ENCODE results near the gene PHLDB1.
"Not testable (repeated sequence)": the region's sequence is repeated elsewhere in the genome, so short reads cannot be mapped to it uniquely, and the experiment has no call there.

Gene PHLDB1

DNA sequence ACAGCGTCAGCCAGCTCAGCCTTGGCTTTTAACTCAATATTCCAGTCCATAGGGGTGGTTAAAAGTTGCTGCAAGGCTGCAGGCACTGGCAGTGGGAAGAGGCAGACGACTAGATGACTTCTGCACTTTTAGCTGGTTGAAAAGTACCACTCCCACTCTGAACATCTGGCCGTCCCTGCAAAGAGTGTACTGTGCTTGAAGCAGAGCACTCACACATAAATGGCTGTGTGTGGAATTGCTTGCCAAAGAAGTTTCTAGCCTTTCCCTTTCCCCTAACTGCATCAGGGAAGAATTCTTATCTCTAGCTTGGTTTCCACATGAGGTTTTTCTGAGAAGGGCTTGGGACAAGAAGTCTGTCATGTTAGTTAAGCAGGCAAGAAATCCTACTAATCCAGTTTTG lies 5.1 kb upstream of the PHLDB1 start:
- Histone ChIP-seq H3K36me3 (ENCODE audit: insufficient read depth, low read length) (peaks cover 39% of the 10 kb centered on the region), H3K4me2 (ENCODE audit: low read length) (no peak overlapping the region), H3K4me1 (ENCODE audit: insufficient read depth, low read length, severe bottlenecking) (no peaks in the 10 kb centered on the region), H3K9ac (ENCODE audit: low read length) (no peak overlapping the region), H3K4me3 (ENCODE audit: low read depth, low read length, poor library complexity, severe bottlenecking) (no peak overlapping the region), H3K9me2 (ENCODE audit: low read depth, low read length) (no peaks in the 10 kb centered on the region), H3K79me2 (ENCODE audit: insufficient read depth, low read length) (no peaks in the 10 kb centered on the region), H3K27me3 (ENCODE audit: insufficient read depth, low read length) (no peaks in the 10 kb centered on the region), H3K9me3 (ENCODE audit: low read length) (no peaks in the 10 kb centered on the region), H3F3A (ENCODE audit: insufficient read depth, low read length) (no peaks in the 10 kb centered on the region), H4K20me1 (ENCODE audit: insufficient read depth, low read length) (no peaks in the 10 kb centered on the region), H2AFZ (ENCODE audit: low read length) (no peak overlapping the region), H3K27ac (ENCODE audit: low read depth, low read length, poor library complexity, severe bottlenecking) (no peak overlapping the region)
- no peak for TF ChIP-seq EZH2 (IDR thresholded peaks at IDR 0.05; ENCODE audit: borderline replicate concordance, low read length)
- no peak for TF ChIP-seq CTCF (IDR thresholded peaks at IDR 0.05; ENCODE audit: low read length)

- H3K27ac ChIP-seq (ENCODE audit: low read depth, low read length, poor library complexity, severe bottlenecking); H3K9me3 ChIP-seq (ENCODE audit: low read length); H2AFZ ChIP-seq (ENCODE audit: low read length); H3K4me2 ChIP-seq (ENCODE audit: low read length); H3K4me3 ChIP-seq (ENCODE audit: low read depth, low read length, poor library complexity, severe bottlenecking); H4K20me1 ChIP-seq (ENCODE audit: insufficient read depth, low read length); H3K9me2 ChIP-seq (ENCODE audit: low read depth, low read length); H3K27me3 ChIP-seq (ENCODE audit: insufficient read depth, low read length); H3K79me2 ChIP-seq (ENCODE audit: insufficient read depth, low read length); H3K9ac ChIP-seq (ENCODE audit: low read length); H3F3A ChIP-seq (ENCODE audit: insufficient read depth, low read length): not testable (repeated sequence)
- H3K4me1 ChIP-seq (ENCODE audit: insufficient read depth, low read length, severe bottlenecking), result peaks cover 13% of the 10 kb centered on the region
- peaks cover 26% of the 10 kb centered on the region for H3K36me3 ChIP-seq (ENCODE audit: insufficient read depth, low read length)
These were observed 3.7 kb upstream of the PHLDB1 start for GRCh38 chr11:118603709-118604108.

GRCh38 chr11:118604566-118604965 lies 2.8 kb upstream of the PHLDB1 start:
- H3F3A ChIP-seq (ENCODE audit: insufficient read depth, low read length), result no peaks in the 10 kb centered on the region
- TF ChIP-seq CTCF (IDR thresholded peaks at IDR 0.05; ENCODE audit: low read length), result no peak
- TF ChIP-seq EZH2 (IDR thresholded peaks at IDR 0.05; ENCODE audit: borderline replicate concordance, low read length), result no peak
- H4K20me1 ChIP-seq (ENCODE audit: insufficient read depth, low read length), result no peaks in the 10 kb centered on the region
- H3K79me2 ChIP-seq (ENCODE audit: insufficient read depth, low read length), result no peaks in the 10 kb centered on the region
- no peak overlapping the region for H3K9ac ChIP-seq (ENCODE audit: low read length)
- peaks cover 20% of the 10 kb centered on the region for H3K4me1 ChIP-seq (ENCODE audit: insufficient read depth, low read length, severe bottlenecking)
- H3K4me3 ChIP-seq (ENCODE audit: low read depth, low read length, poor library complexity, severe bottlenecking), result no peak overlapping the region
- H3K4me2 ChIP-seq (ENCODE audit: low read length), result no peak overlapping the region
- H3K9me2 ChIP-seq (ENCODE audit: low read depth, low read length), result no peaks in the 10 kb centered on the region
- H2AFZ ChIP-seq (ENCODE audit: low read length), result no peak overlapping the region
- no peaks in the 10 kb centered on the region for H3K9me3 ChIP-seq (ENCODE audit: low read length)
- peaks cover 24% of the 10 kb centered on the region for H3K36me3 ChIP-seq (ENCODE audit: insufficient read depth, low read length)
- no peak overlapping the region for H3K27ac ChIP-seq (ENCODE audit: low read depth, low read length, poor library complexity, severe bottlenecking)
- peaks cover 11% of the 10 kb centered on the region; the same call in 1 of the 2 replicates for H3K27me3 ChIP-seq (ENCODE audit: insufficient read depth, low read length)

- TF ChIP-seq EZH2 (IDR thresholded peaks at IDR 0.05; ENCODE audit: borderline replicate concordance, low read length) (no peak), CTCF (IDR thresholded peaks at IDR 0.05; ENCODE audit: low read length) (no peak)
- H3K27ac ChIP-seq (ENCODE audit: low read depth, low read length, poor library complexity, severe bottlenecking), result no peak overlapping the region
- no peaks in the 10 kb centered on the region for H3K9me3 ChIP-seq (ENCODE audit: low read length)
- H3F3A ChIP-seq (ENCODE audit: insufficient read depth, low read length), result no peaks in the 10 kb centered on the region
- no peaks in the 10 kb centered on the region for H3K9me2 ChIP-seq (ENCODE audit: low read depth, low read length)
- no peaks in the 10 kb centered on the region for H4K20me1 ChIP-seq (ENCODE audit: insufficient read depth, low read length)
- H3K4me1 ChIP-seq (ENCODE audit: insufficient read depth, low read length, severe bottlenecking), result peaks cover 26% of the 10 kb centered on the region
- H3K27me3 ChIP-seq (ENCODE audit: insufficient read depth, low read length), result peaks cover 11% of the 10 kb centered on the region; the same call in 1 of the 2 replicates
- H3K79me2 ChIP-seq (ENCODE audit: insufficient read depth, low read length), result no peaks in the 10 kb centered on the region
- no peak overlapping the region for H2AFZ ChIP-seq (ENCODE audit: low read length)
- no peak overlapping the region for H3K9ac ChIP-seq (ENCODE audit: low read length)
- no peak overlapping the region for H3K4me2 ChIP-seq (ENCODE audit: low read length)
- H3K36me3 ChIP-seq (ENCODE audit: insufficient read depth, low read length), result peaks cover 17% of the 10 kb centered on the region
- H3K4me3 ChIP-seq (ENCODE audit: low read depth, low read length, poor library complexity, severe bottlenecking), result no peak overlapping the region
These were observed 2.1 kb upstream of the PHLDB1 start for GRCh38 chr11:118605116-118605867.

Measured in OCI-LY1 (cell line).